Tibial artery (tissue), 4 donors: ENCODE measurements around the gene MCEMP1.

ENCODE experiments used
- DNase-seq, 2 donors: peaks; one replicate each; pipeline ENCODE4 v3.0.0-alpha.2; 2019
- H3K27ac ChIP-seq, 2 donors: fragments of 200-600 bp; sonication (generic) in 1 of 2; 1 replicate in 1 of 2; 2 replicates in 1 of 2; pipeline ENCODE4 v1.5.1; 2018 to 2019; ENCODE audit warnings: mild to moderate bottlenecking in 1 of 2
- H3K27me3 ChIP-seq, 2 donors: fragments of 200-600 bp; sonication (generic) in 1 of 2; one replicate each; pipeline versions ENCODE4 v1.5.1 to v1.6.0; 2016 to 2019
- H3K36me3 ChIP-seq, 3 donors: fragments of 200-600 bp; sonication (generic) in 2 of 3; one replicate each; pipeline ENCODE4 v1.5.1; 2016 to 2019; ENCODE audit warnings: mild to moderate bottlenecking in 2 of 3
- H3K4me1 ChIP-seq, 4 donors: fragments of 200-600 bp; sonication (generic) in 2 of 4; 1 replicate in 3 of 4; 2 replicates in 1 of 4; pipeline ENCODE4 v1.5.1; 2016 to 2019
- H3K4me3 ChIP-seq, 2 donors: fragments of 200-600 bp; sonication (generic) in 1 of 2; 1 replicate in 1 of 2; 2 replicates in 1 of 2; pipeline ENCODE4 v1.5.1; 2018 to 2019; ENCODE audit warnings: mild to moderate bottlenecking in 2 of 2
- H3K9me3 ChIP-seq, 3 donors: fragments of 200-600 bp; sonication (generic) in 1 of 3; one replicate each; pipeline ENCODE4 v1.5.1; 2016 to 2019
- intact Hi-C: fragments of 100-400 bp; cut with DNase I; formaldehyde crosslinking; loops from one replicate; pipeline ENCODE4 v1.15.0; 2023; ENCODE audit warnings: low total_unique reads
- TF ChIP-seq, protein P1 (sequence below), 2 experiments: fragments of 200-600 bp in 1 of 2; fragments of 450-650 bp in 1 of 2; IDR thresholded peaks; one replicate each; pipeline ENCODE4 v1.5.1; 2017 to 2019; ENCODE audit warnings: antibody characterized with exemption in 2 of 2, mild to moderate bottlenecking in 1 of 2, moderate library complexity in 1 of 2

Gene MCEMP1

DNA sequence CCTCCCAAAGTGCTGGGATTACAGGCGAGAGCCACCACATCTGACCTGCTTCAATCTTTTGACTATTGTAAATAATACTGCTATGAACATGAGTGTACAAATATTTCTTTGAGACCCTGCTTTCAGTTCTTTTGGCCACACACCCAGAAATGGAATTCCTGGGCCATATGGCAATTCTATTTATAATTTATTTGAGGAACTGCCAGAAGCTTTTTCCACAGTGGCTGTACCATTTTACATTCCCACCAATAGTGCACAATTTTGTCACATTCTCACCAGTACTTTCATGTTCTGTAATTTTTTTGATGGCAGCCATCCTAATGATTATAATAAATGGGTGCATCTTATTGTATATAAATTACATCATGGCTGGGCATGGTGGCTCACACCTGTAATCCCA is 38.8 kb downstream of the MCEMP1 start:
- TF ChIP-seq, protein P1, sequence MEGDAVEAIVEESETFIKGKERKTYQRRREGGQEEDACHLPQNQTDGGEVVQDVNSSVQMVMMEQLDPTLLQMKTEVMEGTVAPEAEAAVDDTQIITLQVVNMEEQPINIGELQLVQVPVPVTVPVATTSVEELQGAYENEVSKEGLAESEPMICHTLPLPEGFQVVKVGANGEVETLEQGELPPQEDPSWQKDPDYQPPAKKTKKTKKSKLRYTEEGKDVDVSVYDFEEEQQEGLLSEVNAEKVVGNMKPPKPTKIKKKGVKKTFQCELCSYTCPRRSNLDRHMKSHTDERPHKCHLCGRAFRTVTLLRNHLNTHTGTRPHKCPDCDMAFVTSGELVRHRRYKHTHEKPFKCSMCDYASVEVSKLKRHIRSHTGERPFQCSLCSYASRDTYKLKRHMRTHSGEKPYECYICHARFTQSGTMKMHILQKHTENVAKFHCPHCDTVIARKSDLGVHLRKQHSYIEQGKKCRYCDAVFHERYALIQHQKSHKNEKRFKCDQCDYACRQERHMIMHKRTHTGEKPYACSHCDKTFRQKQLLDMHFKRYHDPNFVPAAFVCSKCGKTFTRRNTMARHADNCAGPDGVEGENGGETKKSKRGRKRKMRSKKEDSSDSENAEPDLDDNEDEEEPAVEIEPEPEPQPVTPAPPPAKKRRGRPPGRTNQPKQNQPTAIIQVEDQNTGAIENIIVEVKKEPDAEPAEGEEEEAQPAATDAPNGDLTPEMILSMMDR (IDR thresholded peaks at IDR 0.05) = no peak
- no peaks in the 10 kb centered on the region for H3K4me1 ChIP-seq
- H3K36me3 ChIP-seq = no peaks in the 10 kb centered on the region
- H3K9me3 ChIP-seq = peaks cover 0 to 7% (median 5%) of the 10 kb centered on the region in 3 donors
- no peak overlapping the region for H3K4me3 ChIP-seq
- intact Hi-C loops = no loop called here
- H3K27ac ChIP-seq = no peak overlapping the region
- no peak for DNase-seq
- H3K27me3 ChIP-seq = peaks cover 0 to 3% of the 10 kb centered on the region in 2 donors

DNA sequence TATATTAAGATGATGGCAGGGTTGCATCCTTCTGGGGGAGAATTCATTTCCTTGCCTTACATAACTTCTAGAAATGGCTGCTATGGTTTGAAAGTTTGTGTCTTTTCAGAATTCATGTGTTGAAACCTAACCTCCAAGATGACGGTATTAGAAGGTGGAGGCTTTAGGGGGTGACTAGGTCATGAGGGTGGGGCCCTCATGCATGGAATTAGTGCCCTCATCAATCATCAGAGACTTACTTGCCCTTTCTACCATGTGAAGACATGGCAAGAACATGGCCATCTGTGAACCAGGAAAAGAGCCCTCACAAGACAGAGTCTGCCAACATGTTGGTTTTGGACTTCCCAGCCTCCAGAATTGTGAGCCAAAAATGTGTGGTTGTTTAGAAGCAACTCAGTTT is 39.9 kb downstream of the MCEMP1 start:
- no peaks in the 10 kb centered on the region for H3K36me3 ChIP-seq
- H3K4me3 ChIP-seq = no peak overlapping the region
- no peak for DNase-seq
- peaks cover 0 to 7% (median 5%) of the 10 kb centered on the region in 3 donors for H3K9me3 ChIP-seq
- no peaks in the 10 kb centered on the region for H3K4me1 ChIP-seq
- H3K27me3 ChIP-seq = peaks cover 0 to 3% of the 10 kb centered on the region in 2 donors
- no peak overlapping the region for H3K27ac ChIP-seq
- TF ChIP-seq, protein P1 (IDR thresholded peaks at IDR 0.05) = no peak
- intact Hi-C loops = no loop called here

GRCh38 chr19:7718668-7719067 is 41.8 kb downstream of the MCEMP1 start:
- H3K27ac ChIP-seq = no peak overlapping the region
- TF ChIP-seq, protein P1 (IDR thresholded peaks at IDR 0.05) = no peak
- DNase-seq = no peak
- no peak overlapping the region for H3K4me3 ChIP-seq
- no peaks in the 10 kb centered on the region for H3K36me3 ChIP-seq
- H3K27me3 ChIP-seq = peaks cover 0 to 6% of the 10 kb centered on the region in 2 donors
- intact Hi-C loops = no loop called here
- H3K4me1 ChIP-seq = no peaks in the 10 kb centered on the region
- peaks cover 0 to 7% (median 5%) of the 10 kb centered on the region in 3 donors for H3K9me3 ChIP-seq

- no peak overlapping the region for H3K27ac ChIP-seq
- H3K9me3 ChIP-seq = peaks cover 0 to 7% (median 5%) of the 10 kb centered on the region in 3 donors
- no peaks in the 10 kb centered on the region for H3K36me3 ChIP-seq
- H3K27me3 ChIP-seq = peaks cover 0 to 9% of the 10 kb centered on the region in 2 donors
- no peak for DNase-seq
- TF ChIP-seq, protein P1 (IDR thresholded peaks at IDR 0.05) = no peak
- intact Hi-C loops = no loop called here
- H3K4me3 ChIP-seq = no peak overlapping the region
- no peaks in the 10 kb centered on the region for H3K4me1 ChIP-seq
Observed at GRCh38 chr19:7720351-7720750, 43.5 kb downstream of the MCEMP1 start.

DNA sequence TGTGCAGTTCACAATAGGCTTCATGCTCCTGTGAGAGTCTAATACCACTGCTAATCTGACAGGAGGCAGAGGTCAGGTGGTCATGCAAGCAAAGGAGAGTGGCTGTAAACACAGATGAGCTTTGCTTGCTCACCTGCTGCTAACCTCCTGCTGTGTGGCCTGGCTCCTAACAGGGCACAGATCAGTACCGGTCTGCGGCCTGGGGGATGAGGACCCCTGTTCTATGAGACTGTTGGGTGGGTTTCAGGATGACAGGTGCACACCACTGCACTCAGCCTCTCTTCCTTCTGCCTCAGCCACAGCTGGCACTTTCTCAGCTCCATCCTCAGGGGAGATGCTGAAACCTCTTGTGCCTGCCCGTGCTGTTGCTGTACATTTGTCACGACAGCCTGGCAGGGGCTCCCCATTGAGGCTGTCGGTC is 45.4 kb downstream of the MCEMP1 start:
- intact Hi-C loops = no loop called here
- no peak for DNase-seq
- no peaks in the 10 kb centered on the region for H3K36me3 ChIP-seq
- TF ChIP-seq, protein P1 (IDR thresholded peaks at IDR 0.05) = no peak
- peaks cover 0 to 10% of the 10 kb centered on the region in 2 donors for H3K27me3 ChIP-seq
- no peak overlapping the region for H3K4me3 ChIP-seq
- H3K27ac ChIP-seq = no peak overlapping the region
- H3K9me3 ChIP-seq = peaks cover 0 to 6% (median 0%) of the 10 kb centered on the region in 3 donors
- H3K4me1 ChIP-seq = no peaks in the 10 kb centered on the region

DNA sequence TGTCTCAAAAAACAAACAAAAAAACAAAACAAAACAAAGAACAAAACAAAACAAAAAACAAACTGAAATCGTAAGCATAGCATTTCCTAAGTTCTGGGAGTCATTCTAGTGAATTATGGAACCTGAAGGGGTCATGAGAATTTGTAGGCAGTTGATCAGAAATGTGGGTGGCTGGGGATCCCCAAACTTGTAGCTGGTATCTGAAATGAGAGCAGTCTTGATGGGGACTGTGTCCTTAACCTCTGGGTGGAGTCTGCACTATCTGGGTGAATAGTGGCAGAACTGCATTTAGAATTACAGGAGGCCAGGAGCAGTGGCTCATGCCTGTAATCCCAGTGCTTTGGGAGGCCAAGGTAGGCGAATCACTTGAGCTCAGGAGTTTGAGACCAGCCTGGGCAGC is 48.9 kb downstream of the MCEMP1 start:
- no peak for DNase-seq
- intact Hi-C loops = no loop called here
- Histone ChIP-seq H3K27me3 (peaks cover 0 to 37% of the 10 kb centered on the region in 2 donors), H3K4me1 (no peaks in the 10 kb centered on the region), H3K27ac (no peak overlapping the region), H3K4me3 (no peak overlapping the region), H3K36me3 (no peaks in the 10 kb centered on the region), H3K9me3 (no peaks in the 10 kb centered on the region)
- TF ChIP-seq, protein P1 (IDR thresholded peaks at IDR 0.05) = no peak
